Measurements from ENCODE around the gene USP49.

USP49 gene

DNA sequence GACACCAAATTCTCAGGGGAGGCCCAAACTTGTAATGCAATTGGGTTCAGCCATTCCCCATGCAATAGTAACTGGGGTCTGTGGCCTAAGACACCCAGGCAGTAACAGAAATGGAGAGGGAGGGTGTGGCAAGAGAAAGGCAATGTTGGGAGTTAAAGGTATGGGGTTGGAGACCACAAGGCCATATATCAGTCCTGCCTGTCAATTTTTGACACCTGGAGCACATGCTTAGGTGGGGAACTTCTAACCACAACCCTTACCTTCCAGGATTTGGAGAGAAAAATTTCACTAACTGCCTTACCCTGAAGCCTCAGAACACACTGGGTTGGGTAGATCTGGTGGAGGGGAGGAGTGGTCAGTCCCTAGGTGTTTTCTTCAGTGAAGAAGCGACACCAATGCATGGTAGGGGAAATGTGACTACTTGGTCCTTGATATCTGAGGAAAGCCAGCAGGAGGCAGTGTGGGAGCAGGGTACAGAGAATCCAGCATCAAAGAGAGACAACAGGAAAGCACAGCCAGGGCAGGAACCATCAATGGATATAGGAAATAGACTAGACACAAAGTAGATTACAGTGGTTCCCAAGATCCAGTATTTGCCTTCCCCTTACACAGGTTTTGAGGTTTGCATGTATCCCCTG, 6.8 kb upstream of the USP49 start:
- no peak for TF ChIP-seq GATA2 (IDR thresholded peaks at IDR 0.05; ENCODE audit: low read depth, low read length)
- no peak for TF ChIP-seq GATA3 (IDR thresholded peaks at IDR 0.05; ENCODE audit: low read depth, low read length)

GRCh38 chr6:41900861-41901260, 5.7 kb upstream of the USP49 start:
- TF ChIP-seq GATA2 (IDR thresholded peaks at IDR 0.05; ENCODE audit: low read depth, low read length) (no peak), GATA3 (IDR thresholded peaks at IDR 0.05; ENCODE audit: low read depth, low read length) (no peak)

DNA sequence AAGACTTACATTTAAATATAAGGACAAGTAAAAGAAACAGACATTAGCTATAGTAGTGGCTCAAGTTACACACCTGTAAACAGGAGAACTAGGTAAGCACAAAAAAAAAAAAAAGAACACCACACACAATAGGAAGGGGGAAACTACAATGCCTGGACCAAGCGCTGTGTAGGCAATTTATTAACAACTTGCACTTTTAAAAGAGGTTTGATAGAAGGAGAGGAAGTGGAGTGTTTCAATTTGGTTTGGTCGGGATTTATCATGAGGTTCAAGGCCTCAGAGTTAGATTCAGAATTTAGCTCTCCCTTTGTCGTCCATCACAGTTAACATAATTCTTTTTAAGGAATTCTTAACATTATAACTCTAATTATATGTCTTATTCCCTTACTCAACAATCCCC, 1.1 kb upstream of the USP49 start:
- no peak for TF ChIP-seq GATA2 (IDR thresholded peaks at IDR 0.05; ENCODE audit: low read depth, low read length)
- no peak for TF ChIP-seq GATA3 (IDR thresholded peaks at IDR 0.05; ENCODE audit: low read depth, low read length)

GRCh38 chr6:41894366-41895299, 542 bp downstream of the USP49 start:
- TF ChIP-seq GATA3 (IDR thresholded peaks at IDR 0.05; ENCODE audit: low read depth, low read length) (no peak), GATA2 (IDR thresholded peaks at IDR 0.05; ENCODE audit: low read depth, low read length) (no peak)

- TF ChIP-seq GATA3 (IDR thresholded peaks at IDR 0.05; ENCODE audit: low read depth, low read length) (no peak), GATA2 (IDR thresholded peaks at IDR 0.05; ENCODE audit: low read depth, low read length) (no peak)
Observed at GRCh38 chr6:41892921-41893564, 2.1 kb downstream of the USP49 start.

DNA sequence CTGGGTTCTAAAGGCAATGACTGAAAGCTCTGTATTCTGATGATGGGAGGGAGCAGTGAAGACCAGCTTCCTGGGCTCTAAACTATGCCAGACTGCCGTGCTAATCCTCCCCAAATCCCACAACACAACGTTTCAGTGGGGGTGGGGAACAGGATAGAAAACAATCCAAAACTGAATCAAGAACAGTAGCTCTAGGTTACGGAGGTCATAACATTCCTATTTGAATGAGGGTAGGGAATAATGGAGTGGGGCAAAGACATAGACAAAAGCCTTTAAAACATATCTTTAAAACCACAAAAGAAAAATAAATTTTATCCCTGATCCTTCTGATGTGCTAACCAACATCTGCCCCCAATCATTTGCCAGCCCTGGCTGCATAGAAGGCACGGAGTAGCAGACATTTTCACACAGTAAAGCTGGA, 7.8 kb downstream of the USP49 start:
- no peak for TF ChIP-seq GATA2 (IDR thresholded peaks at IDR 0.05; ENCODE audit: low read depth, low read length)
- no peak for TF ChIP-seq GATA3 (IDR thresholded peaks at IDR 0.05; ENCODE audit: low read depth, low read length)

- TF ChIP-seq GATA2 (IDR thresholded peaks at IDR 0.05; ENCODE audit: low read depth, low read length) (no peak), GATA3 (IDR thresholded peaks at IDR 0.05; ENCODE audit: low read depth, low read length) (no peak)
Observed at GRCh38 chr6:41885930-41886329, 9.2 kb downstream of the USP49 start.

DNA sequence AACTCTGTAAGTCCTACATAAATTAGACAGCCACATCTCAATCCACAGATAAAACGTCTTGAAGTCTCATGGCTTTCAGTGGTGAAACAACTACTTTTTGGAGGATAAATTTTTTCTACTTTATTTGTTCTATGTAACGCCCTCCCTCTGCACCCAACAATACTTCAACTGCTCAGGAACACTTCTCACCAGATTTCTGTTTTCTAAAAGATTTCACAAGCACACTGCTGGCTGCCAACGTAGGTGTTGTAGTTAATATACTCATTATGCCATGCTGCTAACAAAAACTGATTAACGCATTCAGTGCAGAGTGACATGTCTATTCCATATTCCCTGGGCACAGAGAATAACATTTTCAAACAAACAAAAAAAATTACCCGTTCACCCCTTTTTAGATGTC, 10.2 kb downstream of the USP49 start:
- TF ChIP-seq GATA2 (IDR thresholded peaks at IDR 0.05; ENCODE audit: low read depth, low read length): no peak
- TF ChIP-seq GATA3 (IDR thresholded peaks at IDR 0.05; ENCODE audit: low read depth, low read length): no peak

DNA sequence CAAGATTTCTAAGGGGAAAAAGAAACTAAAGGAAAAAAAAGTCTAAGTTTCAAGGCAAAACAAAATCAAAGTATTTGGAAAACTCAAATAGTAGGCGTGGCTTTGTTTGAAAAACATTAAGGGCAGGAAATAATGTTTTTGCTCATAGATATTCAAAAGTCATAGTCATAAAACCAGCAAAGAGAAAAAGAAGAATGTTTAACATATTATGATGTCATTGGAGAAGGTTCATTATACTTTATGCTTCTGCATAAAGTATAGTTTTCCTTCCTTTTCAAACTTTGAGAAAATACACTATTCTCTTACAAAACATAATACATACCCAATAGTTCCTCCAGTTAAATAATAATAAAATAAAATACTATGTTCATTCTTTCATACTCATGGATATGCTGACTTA, 13.7 kb downstream of the USP49 start:
- TF ChIP-seq GATA2 (IDR thresholded peaks at IDR 0.05; ENCODE audit: low read depth, low read length) (no peak), GATA3 (IDR thresholded peaks at IDR 0.05; ENCODE audit: low read depth, low read length) (no peak)

GRCh38 chr6:41878961-41879405, 16.2 kb downstream of the USP49 start:
- no peak for TF ChIP-seq GATA2 (IDR thresholded peaks at IDR 0.05; ENCODE audit: low read depth, low read length)

DNA sequence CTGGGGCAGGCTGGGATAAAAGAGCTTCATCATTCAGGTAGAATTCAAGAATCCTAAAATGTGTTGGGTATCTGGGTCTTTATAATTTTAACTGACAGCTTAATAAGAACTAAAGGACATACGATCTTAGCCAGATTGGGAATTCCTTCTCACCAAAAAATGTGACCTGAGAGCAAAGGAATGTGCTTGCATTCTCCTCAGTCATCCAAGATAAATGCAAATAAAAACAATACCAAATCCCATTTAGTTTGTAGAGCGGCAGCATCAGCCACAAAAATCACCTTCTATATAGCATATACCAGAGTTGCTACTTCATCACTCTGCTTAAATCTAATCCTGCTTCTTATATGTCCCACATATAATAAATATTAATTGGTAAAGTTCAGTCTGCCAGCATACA, 16.9 kb downstream of the USP49 start:
- TF ChIP-seq GATA2 (IDR thresholded peaks at IDR 0.05; ENCODE audit: low read depth, low read length) (no peak), GATA3 (IDR thresholded peaks at IDR 0.05; ENCODE audit: low read depth, low read length) (no peak)

GRCh38 chr6:41877051-41877680, 18.0 kb downstream of the USP49 start:
- TF ChIP-seq GATA2 (IDR thresholded peaks at IDR 0.05; ENCODE audit: low read depth, low read length): no peak
- TF ChIP-seq GATA3 (IDR thresholded peaks at IDR 0.05; ENCODE audit: low read depth, low read length): no peak

- TF ChIP-seq GATA3 (IDR thresholded peaks at IDR 0.05; ENCODE audit: low read depth, low read length) (no peak), GATA2 (IDR thresholded peaks at IDR 0.05; ENCODE audit: low read depth, low read length) (no peak)
Observed at GRCh38 chr6:41874741-41875140, 20.4 kb downstream of the USP49 start.

GRCh38 chr6:41872147-41872546, 23.0 kb downstream of the USP49 start:
- TF ChIP-seq GATA3 (IDR thresholded peaks at IDR 0.05; ENCODE audit: low read depth, low read length) (no peak), GATA2 (IDR thresholded peaks at IDR 0.05; ENCODE audit: low read depth, low read length) (no peak)
